HCT116 (cell line): Measurements from ENCODE around the gene AMZ2. TPM values are rescaled to one million over a fixed set of nuclear protein-coding genes. Genes with fewer than 3 reads are reported as not detected.

ENCODE experiments used
- CBX3 ChIP-seq: IDR thresholded peaks from 2 replicates; pipeline ENCODE4 v1.6.1; 2012; ENCODE audit warnings: low read depth
- ELF1 ChIP-seq: IDR thresholded peaks from 2 replicates; pipeline ENCODE4 v1.6.1; 2012; ENCODE audit warnings: low read depth, borderline replicate concordance
- JUND ChIP-seq: IDR thresholded peaks from 2 replicates; pipeline ENCODE4 v1.6.1; 2012
- SIN3A ChIP-seq: IDR thresholded peaks from 2 replicates; pipeline ENCODE4 v1.6.1; 2012; ENCODE audit warnings: low read depth
- SRF ChIP-seq: IDR thresholded peaks from 2 replicates; pipeline ENCODE4 v1.6.1; 2012; ENCODE audit warnings: low read depth
- ZNF274 ChIP-seq: fragments of 200-500 bp; sonication (Bioruptor generic); IDR thresholded peaks from 2 replicates; pipeline ENCODE4 v1.6.1; 2014; ENCODE audit warnings: mild to moderate bottlenecking, low read depth, low read length, inconsistent platforms
- total RNA-seq: library from RNA; stranded (reverse); gene quantifications from one replicate; pipeline ENCODE4 v1.2.1, GENCODE V29; 2021; ENCODE audit not compliant: unreplicated experiment
- TF ChIP-seq, protein P1 (sequence below): IDR thresholded peaks from 2 replicates; pipeline ENCODE4 v1.6.1; 2012
- TF ChIP-seq, protein P2 (sequence below), 3 experiments: fragments of 200-600 bp in 1 of 3; sonication (generic) in 1 of 3; IDR thresholded peaks in 2 of 3; conservative IDR thresholded peaks in 1 of 3; 2 replicates each; pipeline ENCODE4 v1.5.1; 2012 to 2017; ENCODE audit warnings: low read depth in 2 of 3, low read length in 2 of 3, antibody characterized with exemption in 1 of 3, borderline replicate concordance in 1 of 3, control low read depth in 1 of 3, mild to moderate bottlenecking in 1 of 3, mixed read lengths in 1 of 3, mixed run types in 1 of 3, moderate library complexity in 1 of 3; ENCODE audit not compliant: insufficient read depth in 1 of 3
- TF ChIP-seq, protein P3 (sequence below): IDR thresholded peaks from 2 replicates; pipeline ENCODE4 v1.6.1; 2011; ENCODE audit warnings: mild to moderate bottlenecking, low read length, moderate library complexity; ENCODE audit not compliant: insufficient replicate concordance; ENCODE audit errors: extremely low read depth

The AMZ2 gene
- total RNA-seq, 1 experiment from 2014 or later, result 131 TPM

DNA sequence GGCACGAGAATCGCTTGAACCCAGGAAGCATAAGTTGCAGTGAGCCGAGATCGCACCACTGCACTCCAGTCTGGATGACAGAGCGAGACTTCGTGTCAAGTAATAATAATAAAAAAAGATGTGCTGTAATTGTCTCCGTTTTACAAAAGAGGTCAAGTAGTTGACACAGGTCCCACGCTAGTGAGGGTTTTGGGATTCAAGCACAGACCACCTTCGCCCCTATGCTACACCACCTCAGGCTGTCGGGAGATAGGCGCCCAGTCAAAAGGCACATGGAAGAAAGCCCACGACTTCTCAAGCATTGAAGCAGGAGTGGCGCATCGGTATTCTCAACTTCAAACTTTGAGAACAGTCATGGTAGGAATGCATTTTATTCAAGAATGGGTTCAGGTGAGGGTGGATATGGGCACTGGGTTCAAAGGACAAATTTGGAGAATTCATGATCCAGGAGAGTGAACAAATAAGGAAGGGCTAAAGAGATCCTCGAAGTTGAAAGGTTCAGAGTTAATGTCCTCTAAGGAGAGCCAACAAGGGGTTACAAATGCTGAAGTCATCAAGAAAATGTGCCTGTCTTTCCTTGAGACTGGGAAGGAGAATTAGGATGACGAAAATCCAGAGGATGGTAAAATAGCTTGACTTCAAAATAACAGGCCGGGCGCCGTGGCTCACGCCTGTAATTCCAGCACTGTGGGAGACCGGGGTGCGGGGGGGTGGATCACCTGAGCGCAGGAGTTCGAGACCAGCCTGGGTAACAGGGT, 1.4 kb upstream of the AMZ2 start (continued):
- TF ChIP-seq ZNF274 (no peak), JUND (no peak), ELF1 (no peak), SRF (no peak), CBX3 (no peak), SIN3A (no peak)
- TF ChIP-seq, protein P1, sequence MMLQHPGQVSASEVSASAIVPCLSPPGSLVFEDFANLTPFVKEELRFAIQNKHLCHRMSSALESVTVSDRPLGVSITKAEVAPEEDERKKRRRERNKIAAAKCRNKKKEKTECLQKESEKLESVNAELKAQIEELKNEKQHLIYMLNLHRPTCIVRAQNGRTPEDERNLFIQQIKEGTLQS, result no peak
- TF ChIP-seq, protein P2, sequence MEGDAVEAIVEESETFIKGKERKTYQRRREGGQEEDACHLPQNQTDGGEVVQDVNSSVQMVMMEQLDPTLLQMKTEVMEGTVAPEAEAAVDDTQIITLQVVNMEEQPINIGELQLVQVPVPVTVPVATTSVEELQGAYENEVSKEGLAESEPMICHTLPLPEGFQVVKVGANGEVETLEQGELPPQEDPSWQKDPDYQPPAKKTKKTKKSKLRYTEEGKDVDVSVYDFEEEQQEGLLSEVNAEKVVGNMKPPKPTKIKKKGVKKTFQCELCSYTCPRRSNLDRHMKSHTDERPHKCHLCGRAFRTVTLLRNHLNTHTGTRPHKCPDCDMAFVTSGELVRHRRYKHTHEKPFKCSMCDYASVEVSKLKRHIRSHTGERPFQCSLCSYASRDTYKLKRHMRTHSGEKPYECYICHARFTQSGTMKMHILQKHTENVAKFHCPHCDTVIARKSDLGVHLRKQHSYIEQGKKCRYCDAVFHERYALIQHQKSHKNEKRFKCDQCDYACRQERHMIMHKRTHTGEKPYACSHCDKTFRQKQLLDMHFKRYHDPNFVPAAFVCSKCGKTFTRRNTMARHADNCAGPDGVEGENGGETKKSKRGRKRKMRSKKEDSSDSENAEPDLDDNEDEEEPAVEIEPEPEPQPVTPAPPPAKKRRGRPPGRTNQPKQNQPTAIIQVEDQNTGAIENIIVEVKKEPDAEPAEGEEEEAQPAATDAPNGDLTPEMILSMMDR (IDR thresholded peaks at IDR 0.05 in 2 of 3, conservative IDR thresholded peaks at IDR 0.05 in 1 of 3; ENCODE audit: borderline replicate concordance in 1 of 3, insufficient read depth in 1 of 3, low read depth in 2 of 3, low read length in 2 of 3), result no peak
- TF ChIP-seq, protein P3, sequence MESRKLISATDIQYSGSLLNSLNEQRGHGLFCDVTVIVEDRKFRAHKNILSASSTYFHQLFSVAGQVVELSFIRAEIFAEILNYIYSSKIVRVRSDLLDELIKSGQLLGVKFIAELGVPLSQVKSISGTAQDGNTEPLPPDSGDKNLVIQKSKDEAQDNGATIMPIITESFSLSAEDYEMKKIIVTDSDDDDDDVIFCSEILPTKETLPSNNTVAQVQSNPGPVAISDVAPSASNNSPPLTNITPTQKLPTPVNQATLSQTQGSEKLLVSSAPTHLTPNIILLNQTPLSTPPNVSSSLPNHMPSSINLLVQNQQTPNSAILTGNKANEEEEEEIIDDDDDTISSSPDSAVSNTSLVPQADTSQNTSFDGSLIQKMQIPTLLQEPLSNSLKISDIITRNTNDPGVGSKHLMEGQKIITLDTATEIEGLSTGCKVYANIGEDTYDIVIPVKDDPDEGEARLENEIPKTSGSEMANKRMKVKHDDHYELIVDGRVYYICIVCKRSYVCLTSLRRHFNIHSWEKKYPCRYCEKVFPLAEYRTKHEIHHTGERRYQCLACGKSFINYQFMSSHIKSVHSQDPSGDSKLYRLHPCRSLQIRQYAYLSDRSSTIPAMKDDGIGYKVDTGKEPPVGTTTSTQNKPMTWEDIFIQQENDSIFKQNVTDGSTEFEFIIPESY, result no peak
